Measurements from ENCODE around the gene UQCRHL.
"Not testable (repeated sequence)": the region's sequence is repeated elsewhere in the genome, so short reads cannot be mapped to it uniquely, and the experiment has no call there.

The UQCRHL gene

DNA sequence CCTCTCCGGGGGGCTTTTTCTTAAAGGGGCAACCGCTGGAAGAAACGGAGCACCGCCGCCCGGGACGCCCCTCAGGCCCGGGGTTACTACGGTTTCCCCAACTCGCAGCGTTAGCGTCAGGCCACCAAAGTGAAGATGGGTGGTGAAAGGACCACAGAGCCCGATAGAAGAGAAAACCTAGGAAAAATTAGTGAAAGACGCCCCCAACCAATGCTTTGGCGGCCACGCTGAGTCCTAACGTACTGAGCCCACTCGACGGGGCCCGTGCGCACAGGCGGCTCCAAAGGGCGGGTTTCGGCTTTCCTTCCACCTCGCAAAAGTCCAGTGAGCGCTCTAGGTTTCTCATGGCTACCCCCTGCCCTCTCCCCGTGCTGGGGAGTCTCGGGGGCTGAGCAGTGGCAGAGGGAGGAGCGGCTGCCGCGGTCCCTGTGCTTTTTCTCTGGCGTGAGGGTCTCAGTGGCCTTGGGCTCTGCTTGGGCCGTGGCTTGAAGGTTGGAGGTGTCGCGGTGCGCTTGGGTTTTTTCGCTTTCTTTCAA lies 27.8 kb upstream of the UQCRHL start:
- DNase-seq, result peak; percentile 70

DNA sequence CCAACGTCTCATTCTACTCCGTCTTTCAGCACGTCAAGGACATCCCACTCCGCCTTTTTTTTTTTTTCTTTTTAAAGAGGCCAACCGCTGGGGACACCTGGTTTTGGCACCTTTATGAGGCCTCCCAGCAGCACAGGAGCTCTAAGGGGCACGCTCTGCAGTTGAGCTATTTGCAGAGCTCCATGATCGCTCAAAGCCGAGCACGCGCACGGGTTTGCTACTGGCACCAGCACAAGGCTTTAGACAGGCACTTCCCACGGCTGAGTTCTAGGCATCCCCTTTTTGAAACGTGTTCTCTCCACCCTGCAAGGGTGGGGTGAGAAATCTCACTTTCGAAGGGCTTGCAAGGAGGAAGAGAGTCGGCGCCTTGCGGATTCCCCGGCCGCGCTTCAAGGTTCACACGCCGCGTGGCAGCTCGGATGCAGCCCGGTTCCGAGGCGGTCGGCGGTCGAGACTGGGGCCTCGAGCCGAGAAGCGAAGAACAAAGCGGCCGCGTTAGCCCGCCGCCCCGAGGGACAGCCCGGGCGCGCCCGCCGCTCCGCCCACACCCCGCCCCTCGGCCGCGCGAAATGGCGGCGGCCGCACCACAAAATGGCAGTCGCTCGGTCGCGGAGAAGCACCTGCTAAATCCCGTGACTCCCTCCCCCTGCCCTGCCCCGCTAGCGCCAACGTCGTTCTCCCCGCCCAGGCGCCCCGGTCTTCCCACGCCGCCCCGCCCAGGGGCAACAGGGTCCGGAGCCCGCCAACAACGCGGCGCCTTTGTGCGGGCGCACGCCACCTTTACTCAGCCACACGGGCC lies 27.2 kb upstream of the UQCRHL start:
- peak; percentile 95 for DNase-seq

DNA sequence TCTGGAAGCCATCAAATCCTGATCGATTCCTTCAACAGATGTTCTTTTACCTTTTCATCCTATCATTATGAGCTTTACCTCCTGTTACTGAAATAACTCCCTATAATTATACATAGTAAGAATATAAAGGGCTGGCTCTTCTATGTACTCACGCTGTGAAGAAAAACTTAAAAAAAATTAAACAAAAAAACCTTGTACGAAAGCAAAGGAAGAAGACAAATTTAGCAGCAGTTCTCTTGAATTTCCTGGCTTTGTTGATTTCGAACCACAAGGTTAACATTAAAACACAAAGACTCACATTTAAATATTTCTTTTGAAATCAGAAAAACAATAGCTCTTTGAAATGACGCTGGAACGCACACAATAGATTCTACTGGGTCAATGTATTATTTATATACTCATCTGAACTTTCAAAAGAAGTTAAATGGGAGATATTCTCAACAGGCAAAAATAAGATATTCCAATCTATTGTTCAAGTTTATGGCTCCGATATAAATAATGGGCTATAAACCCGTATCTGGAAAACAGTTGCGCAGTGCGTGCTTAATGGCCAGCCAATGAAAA lies 26.5 kb upstream of the UQCRHL start:
- no peak for DNase-seq

DNA sequence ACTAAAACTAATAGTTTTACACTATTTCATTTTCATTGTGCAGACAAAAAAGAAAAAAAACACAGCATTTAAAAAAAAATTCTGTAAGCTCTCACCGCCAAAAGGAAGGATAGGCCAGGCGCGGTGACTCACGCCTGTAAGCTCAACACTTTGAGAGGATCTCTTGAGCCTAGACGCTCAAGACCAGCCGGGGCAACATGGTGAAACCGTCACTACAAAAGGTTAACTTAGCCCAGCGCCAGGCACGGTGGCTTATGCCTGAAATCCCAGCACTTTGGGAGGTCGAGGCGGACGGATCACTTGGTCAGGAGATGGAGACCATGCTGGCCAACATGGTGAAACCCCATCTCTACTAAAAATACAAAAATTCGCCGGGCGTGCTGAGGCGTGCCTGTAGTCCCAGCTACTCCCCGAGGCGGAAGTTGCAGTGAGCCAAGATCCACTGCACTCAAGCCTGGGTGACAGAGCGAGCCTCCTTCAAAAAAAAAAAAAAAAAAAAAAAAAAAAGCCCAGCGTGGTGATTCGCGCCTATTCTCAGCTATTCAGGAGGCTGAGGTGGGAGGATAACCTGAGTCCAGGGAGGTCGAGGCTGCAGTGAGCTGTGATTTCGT lies 25.7 kb upstream of the UQCRHL start:
- peak; percentile 10 for DNase-seq

DNA sequence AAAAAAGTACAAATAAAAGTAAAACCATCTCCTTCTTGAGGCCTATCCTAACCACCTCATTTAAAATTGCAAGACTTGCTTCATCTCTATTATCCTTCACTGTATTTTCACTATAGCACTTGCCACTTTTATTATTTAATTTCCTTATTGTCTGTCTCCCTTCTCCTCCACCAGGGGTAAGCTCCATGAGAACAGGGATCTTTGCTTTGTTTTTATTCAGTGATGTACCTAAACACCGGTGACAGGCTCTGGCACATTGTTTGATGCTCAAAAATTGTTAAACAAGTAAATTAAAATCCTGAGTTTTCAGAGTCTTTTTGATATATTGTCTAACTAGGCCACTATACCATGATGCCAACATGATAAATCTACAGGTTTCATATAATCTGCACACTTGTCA lies 22.8 kb upstream of the UQCRHL start:
- no peak for DNase-seq

DNA sequence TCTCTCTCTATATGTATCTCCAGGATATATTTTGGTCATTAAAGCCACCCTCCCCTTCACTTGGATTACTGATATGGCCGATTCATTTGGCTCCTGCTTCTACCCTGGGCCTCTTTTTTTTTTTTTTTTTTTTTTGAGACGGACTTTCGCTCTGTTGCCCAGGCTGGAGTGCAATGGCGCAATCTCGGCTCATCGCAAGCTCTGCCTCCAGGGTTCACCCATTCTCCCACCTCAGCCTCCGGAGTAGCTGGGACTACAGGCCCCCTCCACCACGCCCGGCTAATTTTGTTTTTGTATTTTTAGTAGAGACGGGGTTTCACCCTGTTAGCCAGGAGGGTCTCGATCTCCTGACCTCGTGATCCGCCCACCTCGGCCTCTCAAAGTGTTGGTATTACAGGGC lies 21.5 kb upstream of the UQCRHL start:
- not testable (repeated sequence) for DNase-seq

DNA sequence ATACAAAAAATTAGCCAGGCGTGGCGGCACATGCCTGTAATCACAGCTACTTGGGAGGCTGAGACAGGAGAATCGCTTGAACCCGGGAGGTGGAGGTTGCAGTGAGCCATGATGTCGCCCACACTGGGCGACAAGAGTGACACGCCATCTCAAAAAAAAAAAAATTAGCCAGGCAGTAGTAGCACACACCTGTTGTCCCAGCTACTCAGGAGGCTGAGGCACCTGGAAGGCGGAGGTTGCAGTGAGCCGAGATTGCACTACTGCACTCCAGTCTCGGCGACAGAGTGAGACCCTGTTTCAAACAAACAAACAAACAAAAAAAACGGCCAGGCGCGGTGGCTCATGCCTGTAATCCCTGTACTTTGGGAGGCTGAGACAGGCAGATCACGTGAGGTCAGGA lies 20.1 kb upstream of the UQCRHL start:
- not testable (repeated sequence) for DNase-seq

DNA sequence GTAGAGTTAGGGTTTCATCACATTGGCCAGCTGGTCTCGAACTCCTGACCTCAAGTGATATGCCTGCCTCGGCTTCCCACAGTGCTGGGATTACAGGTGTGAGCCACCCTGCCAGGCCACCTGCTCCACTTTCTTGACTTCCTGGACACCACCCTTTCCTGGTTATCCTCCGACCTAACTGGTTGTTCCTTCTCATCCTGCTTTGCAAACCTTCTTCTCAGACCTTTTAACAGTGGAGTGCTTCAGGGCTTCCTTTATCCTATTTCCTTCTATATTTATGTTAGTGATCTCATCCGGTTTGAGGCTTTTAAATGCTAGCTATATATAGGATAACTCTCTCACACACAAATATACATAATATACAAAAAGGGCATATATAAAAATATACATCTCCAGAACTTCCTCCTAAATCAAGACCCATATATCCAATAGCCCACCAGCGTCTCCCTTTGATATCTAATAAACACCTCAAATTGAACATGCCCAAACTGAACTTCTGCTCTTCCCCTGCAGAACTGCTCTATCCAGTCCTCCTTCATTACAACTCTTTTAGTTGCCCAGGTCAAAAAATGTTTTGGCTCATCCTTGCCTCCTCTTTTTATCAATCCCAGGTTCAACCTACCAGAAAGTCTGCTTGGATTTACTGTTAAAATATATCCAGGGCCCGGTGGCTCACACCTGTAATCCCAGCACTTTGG lies 19.5 kb upstream of the UQCRHL start:
- no peak for DNase-seq

DNA sequence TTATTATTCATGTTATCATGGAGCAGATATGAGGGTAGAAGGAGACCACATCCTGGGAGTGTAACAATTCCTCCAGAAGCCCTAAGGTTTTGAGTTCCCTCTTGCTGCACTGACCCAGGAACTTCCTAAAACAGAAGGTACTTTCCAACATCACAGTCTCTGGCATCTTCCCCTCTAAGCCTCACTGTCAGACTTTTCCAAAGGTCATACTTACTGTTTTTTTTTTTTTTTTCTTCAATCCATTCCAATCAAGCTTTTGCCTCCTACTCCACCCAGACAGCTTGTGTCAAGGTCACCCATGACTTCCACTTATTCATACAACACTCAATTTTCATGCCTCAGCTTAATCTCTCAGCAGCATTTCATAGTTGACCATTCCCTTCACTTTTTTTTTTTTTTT lies 18.4 kb upstream of the UQCRHL start:
- DNase-seq, result no peak

DNA sequence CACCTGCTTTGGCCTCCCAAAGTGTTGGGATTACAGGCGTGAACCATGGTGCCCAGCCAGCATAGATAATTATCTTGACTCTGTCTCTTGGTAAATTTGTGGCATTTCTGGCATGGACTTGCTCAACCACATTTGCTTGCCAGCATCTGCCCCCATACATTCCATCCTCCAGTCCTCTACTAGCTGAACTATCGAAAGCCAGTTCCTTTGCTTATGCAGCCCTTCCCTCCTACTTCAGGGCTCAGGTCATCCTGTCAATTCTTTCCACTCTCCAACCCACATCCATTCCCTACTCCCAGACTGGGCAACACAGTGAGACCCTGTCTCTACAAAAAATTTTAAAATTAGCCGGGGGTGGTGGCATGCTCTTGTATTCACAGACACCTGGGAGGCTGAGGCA lies 13.0 kb upstream of the UQCRHL start:
- DNase-seq, result no peak

DNA sequence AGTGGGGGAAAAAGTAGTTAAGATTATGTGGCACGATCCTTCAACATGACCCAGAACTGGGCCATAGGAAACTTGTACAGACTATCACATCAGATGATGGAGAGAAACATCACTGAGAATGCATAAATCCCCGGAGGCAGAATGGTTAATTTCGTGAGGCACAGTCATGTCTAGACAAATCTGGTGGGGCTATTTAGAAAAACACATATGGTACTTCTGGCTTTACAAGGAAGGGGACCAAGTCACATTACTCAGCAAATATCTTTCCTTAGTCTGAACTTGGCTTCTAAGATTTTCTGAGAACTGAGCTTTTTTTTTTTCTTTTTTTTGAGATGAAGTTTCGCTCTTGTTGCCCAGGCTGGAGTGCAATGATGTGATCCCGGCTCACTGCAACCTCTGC lies 9.2 kb upstream of the UQCRHL start:
- DNase-seq, result no peak

DNA sequence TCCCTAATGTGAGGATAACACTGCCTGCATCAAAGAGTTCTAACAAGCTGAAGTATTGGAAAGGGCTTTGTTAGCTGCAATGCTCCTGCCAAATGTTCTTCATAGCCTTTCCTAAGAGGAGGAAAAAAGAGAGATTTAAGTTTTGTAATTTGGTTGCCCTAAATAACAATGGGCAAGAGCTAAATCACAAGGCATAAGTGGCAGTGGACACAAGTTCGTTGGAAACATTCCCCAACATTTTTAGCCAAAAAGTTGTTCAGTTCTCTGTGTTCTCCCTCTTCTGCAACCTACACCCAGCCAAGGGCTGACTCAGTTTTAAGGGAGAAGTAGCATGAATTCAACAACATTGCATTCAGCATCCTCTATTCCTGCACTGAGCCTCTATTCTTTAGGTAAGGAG lies 2.6 kb upstream of the UQCRHL start:
- DNase-seq, result no peak

DNA sequence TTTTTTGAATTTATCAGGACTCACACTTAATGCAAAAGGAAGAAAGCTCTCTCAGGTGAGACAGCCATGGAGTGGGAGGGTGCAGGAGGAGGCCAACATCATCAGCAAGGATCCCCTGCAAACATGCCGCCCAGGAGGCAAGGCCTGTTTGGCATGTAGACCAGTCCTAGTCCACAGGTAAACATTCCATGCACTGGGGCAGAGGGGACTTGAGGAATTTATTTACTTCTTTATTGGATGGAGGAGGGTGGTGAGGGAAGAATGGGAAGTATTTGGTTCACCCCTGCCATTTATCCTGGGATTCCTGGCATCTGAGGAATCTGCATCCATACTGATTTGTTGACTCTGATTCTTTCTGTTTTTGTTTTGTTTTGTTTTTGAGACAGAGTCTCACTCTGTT lies 1.5 kb upstream of the UQCRHL start:
- DNase-seq, result no peak

DNA sequence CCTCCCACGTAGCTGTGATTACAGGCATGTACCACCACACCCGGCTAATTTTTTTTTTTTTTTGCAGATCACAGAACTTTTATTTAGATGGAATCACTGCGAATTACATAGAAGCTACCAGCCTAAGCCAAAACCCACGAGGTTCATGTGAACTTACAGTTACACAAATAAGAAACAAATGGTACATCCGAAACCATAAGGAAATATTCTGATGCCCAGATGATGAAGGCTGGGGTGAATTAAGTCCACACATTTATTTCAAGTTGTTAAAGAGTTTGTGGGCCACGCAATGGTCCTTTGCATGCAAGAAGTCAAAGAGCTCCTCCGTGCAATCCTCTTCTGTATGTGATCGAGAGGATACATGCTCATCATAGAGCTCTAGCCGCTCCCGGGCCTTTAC lies 328 bp downstream of the UQCRHL start:
- no peak for DNase-seq

DNA sequence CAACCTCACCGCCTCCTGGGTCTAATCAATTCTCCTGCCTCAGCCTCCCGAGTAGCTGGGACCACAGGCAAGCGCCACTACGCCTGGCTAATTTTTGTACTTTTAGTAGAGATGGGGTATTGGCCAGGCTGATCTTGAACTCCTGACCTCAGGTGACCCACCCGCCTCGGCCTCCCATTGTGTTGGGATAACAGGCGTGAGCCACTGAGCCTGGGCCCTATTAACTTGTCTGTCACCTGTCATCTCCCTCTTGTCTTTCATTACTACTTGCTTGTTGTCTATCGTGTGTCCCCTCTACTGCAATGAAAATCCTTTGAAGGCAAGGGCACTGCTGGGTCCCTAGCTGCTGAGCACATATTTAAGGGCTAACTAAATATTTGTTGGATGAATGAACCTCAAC lies 3.4 kb downstream of the UQCRHL start:
- no peak for DNase-seq

DNA sequence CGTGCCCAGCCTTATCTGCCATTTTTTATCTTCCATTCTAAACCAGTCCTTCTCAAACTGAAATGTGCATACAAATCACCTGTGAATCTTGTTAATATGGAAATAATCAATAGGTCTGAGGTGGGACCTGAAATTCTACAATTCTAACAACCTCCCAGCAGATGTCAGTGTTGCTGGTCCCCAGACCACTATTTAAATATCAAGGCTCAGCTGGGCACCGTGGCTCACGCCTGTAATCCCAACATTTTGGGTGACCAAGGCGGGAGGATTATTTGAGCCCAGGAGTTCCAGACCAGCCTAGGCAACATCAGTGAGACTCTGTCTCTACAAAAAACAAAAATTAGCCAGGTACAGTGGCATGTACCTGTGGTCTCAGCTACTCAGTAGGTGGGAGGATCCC lies 4.1 kb downstream of the UQCRHL start:
- peak; percentile 8 for DNase-seq

DNA sequence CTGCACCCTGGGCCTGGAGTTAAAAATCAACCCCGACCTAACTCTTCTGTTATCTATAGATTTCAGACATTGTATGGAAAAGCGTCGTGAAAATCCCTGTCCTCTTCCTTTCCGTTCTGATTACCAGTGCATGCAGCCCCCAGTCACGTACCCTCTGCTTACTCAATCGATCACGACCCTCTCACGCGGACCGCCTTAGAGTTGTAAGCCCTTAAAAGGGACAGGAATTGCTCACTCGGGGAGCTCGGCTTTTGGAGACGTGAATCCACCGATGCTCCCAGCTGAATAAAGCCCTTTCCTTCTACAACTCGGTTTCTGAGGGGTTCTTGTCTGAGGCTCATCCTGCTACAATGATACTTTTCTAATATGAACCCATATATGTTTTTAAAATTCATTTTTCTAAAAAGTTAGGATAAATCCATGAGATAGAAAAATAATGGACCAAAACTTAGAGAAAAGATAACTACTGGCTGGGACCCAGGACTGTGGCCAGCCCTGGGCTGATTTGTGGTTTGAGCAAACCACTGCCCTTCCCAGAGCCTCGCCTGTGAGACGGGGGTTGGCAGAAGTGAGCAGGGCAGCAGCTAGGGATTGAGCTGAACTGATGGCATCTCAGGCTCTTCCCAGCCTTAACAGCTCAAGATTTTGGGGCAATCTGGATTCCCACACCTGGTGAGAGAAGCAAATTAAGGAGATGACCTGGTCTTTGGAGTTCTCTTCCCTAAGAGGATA lies 5.0 kb downstream of the UQCRHL start:
- DNase-seq, result no peak

DNA sequence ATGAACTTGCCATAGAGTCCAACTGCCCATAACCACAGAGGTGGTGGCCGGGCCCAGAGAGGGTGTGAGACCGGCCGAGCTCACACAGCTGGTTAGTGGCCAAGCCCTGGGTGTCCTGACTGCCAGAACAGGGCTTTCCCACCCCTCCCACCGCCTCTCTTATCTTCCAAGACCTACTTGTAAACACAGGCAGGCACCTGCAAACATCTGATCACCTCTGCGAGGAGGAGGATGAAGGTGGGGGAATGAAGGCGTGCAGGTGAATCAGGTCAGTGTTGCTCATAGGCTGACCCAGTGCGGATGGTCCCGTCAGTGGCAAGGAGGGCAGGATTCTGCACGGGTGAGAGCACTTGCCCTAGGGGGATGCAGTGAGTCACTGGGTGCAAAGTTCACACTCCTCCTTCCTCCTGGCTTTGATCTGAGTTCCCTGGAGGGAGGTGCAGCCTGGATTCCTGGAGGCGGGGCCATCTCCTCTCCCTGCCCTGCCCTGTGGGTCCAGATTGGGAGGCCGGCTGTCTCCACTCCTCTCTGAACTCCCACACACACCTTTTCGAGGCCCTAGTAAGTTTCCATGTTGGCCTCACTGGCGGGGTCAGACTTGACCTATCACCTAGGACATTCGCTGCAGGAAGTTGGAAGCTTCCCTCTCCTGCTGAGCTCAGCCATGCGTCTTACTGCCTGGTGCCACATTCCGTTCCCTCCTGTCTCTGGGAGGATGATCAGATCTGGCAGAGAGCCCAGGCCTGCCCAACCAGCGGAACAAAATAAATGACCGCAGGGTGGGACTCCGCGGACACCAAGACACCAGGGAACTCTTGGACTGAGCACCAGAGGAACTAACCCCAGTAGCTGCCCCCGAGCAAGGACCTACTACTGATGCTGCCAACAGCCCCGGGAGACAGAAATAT lies 7.3 kb downstream of the UQCRHL start:
- peak; percentile 40 for DNase-seq

DNA sequence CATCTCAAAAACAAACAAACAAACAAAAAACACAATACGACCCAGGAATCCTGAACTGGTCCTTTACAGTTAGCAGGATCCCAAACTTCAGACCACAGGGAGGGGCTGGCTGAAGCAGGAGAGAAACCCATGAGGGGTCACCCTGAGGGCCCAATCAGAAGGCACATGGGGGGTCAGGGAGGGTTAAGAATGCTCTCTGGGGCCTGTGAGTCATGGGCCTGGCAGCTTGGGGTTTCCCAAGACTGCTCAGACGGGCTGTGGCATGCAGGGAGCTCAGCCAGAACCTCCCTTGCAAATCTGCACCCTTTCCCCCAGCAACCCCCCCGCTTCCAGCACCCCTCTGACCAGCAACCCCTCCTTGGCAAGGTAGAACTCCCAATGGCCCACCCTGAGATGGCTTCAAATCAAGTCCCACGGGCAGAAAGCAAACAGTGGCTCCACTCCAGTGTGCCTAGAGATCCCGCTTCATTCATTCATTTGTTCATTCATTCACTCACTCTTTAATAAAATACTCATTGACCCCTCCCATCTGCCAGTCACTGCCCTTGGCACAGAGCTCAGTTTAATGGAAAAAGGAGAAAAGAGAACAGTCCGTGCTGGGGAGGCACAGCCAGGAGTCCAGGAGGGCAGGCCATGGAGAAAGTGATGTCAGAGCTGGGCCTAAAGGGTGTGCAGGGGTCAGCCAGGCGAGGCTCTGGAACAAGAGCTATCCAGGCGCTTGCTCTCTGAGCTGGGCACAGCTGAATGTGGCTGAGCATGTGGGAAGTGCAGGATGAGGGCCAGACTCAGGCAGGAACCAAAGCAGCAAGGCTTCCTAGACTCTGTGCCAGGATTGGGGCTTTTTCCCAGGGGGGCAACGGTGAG lies 8.2 kb downstream of the UQCRHL start:
- no peak for DNase-seq

DNA sequence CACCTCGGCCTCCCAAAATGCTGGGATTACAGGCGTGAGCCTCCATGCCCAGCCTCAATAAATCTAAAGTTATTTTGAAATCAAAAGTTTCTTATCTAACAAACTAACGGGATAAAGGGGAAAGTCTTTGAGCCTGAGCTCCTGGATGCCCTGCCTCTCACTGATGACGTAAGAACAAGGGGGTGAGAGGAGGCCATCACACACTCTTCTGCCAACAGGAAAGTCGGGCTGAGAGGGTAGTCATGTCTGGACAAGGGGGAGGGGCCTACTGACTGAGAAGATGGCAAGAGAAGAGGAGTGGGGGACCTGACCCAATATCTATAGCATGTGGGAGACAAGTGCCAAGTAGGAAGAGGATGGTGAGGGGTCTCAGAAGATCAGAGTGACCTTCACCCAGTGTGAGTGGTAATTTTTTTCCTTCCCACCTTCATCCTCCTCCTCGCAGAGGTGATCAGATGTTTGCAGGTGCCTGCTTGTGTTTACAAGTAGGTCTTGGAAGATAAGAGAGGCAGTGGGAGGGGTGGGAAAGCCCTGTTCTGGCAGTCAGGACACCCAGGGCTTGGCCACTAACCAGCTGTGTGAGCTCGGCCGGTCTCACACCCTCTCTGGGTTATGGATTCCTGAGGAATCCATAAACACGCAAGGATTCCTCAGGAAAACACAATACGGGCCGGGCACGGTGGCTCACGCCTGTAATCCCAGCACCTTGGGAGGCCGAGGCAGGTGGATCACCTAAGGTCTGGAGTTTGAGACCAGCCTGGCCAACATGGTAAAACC lies 9.6 kb downstream of the UQCRHL start:
- DNase-seq, result no peak

Measured in NCI-H345 (cell line).